ENCODE results near the gene HOXD8.

Gene HOXD8

GRCh38 chr2:176101216-176101830, 28.2 kb upstream of the HOXD8 start:
- no peak overlapping the region for H3K4me3 ChIP-seq (ENCODE audit: low read length)
- H3K36me3 ChIP-seq (ENCODE audit: control insufficient read depth, insufficient read depth, low read length): no peaks in the 10 kb centered on the region
- no peak overlapping the region for H3K27ac ChIP-seq (ENCODE audit: low read depth, low read length)
- no peak overlapping the region for H3K9ac ChIP-seq (ENCODE audit: low read length)
- peaks cover 58% of the 10 kb centered on the region for H3K27me3 ChIP-seq (ENCODE audit: control insufficient read depth, insufficient read depth, low read length)
- peaks cover 2% of the 10 kb centered on the region for H3K4me1 ChIP-seq (ENCODE audit: control insufficient read depth, insufficient read depth, low read length)

- Histone ChIP-seq H3K27me3 (ENCODE audit: control insufficient read depth, insufficient read depth, low read length) (peaks cover 61% of the 10 kb centered on the region), H3K4me3 (ENCODE audit: low read length) (no peak overlapping the region), H3K4me1 (ENCODE audit: control insufficient read depth, insufficient read depth, low read length) (peaks cover 2% of the 10 kb centered on the region), H3K9ac (ENCODE audit: low read length) (no peak overlapping the region), H3K36me3 (ENCODE audit: control insufficient read depth, insufficient read depth, low read length) (no peaks in the 10 kb centered on the region), H3K27ac (ENCODE audit: low read depth, low read length) (no peak overlapping the region)
These were observed 27.7 kb upstream of the HOXD8 start for GRCh38 chr2:176101842-176102241.

DNA sequence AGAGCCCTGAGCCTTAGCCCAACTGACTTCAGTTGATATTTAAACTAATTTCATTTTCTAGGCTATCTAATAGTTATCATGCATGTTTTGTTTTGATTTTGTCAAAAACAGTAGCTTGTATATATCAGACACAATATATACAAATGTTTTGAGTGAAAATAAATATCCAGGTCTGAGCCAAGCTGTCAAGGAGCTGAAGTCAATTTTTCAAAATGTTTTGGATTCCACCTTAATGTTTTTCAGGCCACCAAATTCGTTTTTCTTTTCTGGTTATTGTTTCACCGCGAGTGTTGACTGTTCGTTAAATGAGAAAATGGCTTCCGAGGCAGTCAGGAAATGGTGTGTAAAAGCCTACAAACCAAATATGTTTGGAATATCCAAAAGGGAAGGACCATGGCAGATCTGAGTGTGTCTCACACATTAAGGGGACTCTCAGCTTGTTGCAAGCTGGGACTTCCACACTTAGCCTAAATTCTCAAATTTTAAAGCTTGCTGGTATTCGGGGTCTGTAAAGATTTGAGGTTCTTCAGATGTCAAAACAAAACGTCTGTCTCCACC, 27.1 kb upstream of the HOXD8 start:
- Histone ChIP-seq H3K27me3 (ENCODE audit: control insufficient read depth, insufficient read depth, low read length) (peaks cover 61% of the 10 kb centered on the region), H3K9ac (ENCODE audit: low read length) (no peak overlapping the region), H3K4me1 (ENCODE audit: control insufficient read depth, insufficient read depth, low read length) (peaks cover 2% of the 10 kb centered on the region), H3K4me3 (ENCODE audit: low read length) (no peak overlapping the region), H3K27ac (ENCODE audit: low read depth, low read length) (no peak overlapping the region), H3K36me3 (ENCODE audit: control insufficient read depth, insufficient read depth, low read length) (no peaks in the 10 kb centered on the region)

DNA sequence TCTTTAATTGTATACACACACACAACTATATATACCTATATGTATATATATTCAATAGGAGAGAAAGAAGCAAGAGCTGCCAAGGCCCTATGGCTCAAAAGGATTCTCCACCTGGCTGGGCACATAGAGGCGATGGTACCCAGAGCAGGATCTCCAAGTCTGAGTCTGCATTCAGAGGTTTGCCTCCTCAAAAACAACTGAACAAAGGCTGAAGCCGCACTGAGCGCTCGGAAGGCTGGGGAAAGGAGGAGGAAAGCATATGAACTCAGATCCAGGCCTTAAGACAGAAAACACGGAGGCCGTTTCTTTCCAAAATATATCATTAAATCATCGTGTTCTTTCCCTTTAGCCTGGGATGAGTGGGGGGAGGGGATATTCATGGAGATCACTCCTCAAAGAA, 26.3 kb upstream of the HOXD8 start:
- Histone ChIP-seq H3K4me1 (ENCODE audit: control insufficient read depth, insufficient read depth, low read length) (no peaks in the 10 kb centered on the region), H3K9ac (ENCODE audit: low read length) (no peak overlapping the region), H3K36me3 (ENCODE audit: control insufficient read depth, insufficient read depth, low read length) (no peaks in the 10 kb centered on the region), H3K4me3 (ENCODE audit: low read length) (no peak overlapping the region), H3K27ac (ENCODE audit: low read depth, low read length) (no peak overlapping the region), H3K27me3 (ENCODE audit: control insufficient read depth, insufficient read depth, low read length) (peaks cover 55% of the 10 kb centered on the region)

DNA sequence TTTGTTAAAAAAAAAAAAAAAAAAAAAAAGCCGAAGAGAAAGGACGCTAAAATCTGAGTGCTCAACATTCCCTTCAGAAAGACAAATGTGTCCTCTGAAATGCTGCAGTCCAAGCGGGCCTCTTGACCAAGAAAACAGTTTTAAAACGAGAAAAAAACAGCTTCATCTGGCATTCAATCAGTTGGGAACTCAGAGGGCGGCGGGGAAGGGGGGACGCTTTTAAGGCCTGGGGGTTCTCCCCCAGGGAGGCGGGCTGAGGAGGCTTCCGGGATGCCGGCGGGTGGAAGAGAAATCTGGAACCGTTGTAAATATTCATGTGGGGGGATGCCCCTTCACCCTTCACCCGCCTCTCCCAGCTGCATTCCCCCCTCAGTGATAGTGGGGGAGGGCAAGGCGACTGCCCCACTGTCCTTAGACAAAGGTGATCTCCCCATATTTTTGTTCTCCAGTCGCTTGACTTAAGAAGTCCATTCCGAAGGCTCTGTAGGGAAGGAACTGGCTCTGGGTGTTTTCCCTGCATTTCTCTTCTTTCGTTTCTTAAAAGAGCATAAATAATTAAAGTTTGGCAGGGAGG, 25.7 kb upstream of the HOXD8 start:
- H3K9ac ChIP-seq (ENCODE audit: low read length): no peak overlapping the region
- peak overlapping the region; percentile 29 for H3K4me3 ChIP-seq (ENCODE audit: low read length)
- no peaks in the 10 kb centered on the region for H3K36me3 ChIP-seq (ENCODE audit: control insufficient read depth, insufficient read depth, low read length)
- peaks cover 50% of the 10 kb centered on the region for H3K27me3 ChIP-seq (ENCODE audit: control insufficient read depth, insufficient read depth, low read length)
- H3K4me1 ChIP-seq (ENCODE audit: control insufficient read depth, insufficient read depth, low read length): no peaks in the 10 kb centered on the region
- H3K27ac ChIP-seq (ENCODE audit: low read depth, low read length): peak overlapping the region; percentile 48

GRCh38 chr2:176104316-176105077, 25.0 kb upstream of the HOXD8 start:
- H3K4me3 ChIP-seq (ENCODE audit: low read length): peak overlapping the region; percentile 29
- no peaks in the 10 kb centered on the region for H3K4me1 ChIP-seq (ENCODE audit: control insufficient read depth, insufficient read depth, low read length)
- peaks cover 50% of the 10 kb centered on the region for H3K27me3 ChIP-seq (ENCODE audit: control insufficient read depth, insufficient read depth, low read length)
- H3K36me3 ChIP-seq (ENCODE audit: control insufficient read depth, insufficient read depth, low read length): no peaks in the 10 kb centered on the region
- peak overlapping the region; percentile 48 for H3K27ac ChIP-seq (ENCODE audit: low read depth, low read length)
- H3K9ac ChIP-seq (ENCODE audit: low read length): no peak overlapping the region

GRCh38 chr2:176105078-176105729, 24.3 kb upstream of the HOXD8 start:
- Histone ChIP-seq H3K4me3 (ENCODE audit: low read length) (peak overlapping the region; percentile 31), H3K36me3 (ENCODE audit: control insufficient read depth, insufficient read depth, low read length) (no peaks in the 10 kb centered on the region), H3K27ac (ENCODE audit: low read depth, low read length) (peak overlapping the region; percentile 48), H3K9ac (ENCODE audit: low read length) (no peak overlapping the region), H3K27me3 (ENCODE audit: control insufficient read depth, insufficient read depth, low read length) (peaks cover 49% of the 10 kb centered on the region), H3K4me1 (ENCODE audit: control insufficient read depth, insufficient read depth, low read length) (no peaks in the 10 kb centered on the region)

DNA sequence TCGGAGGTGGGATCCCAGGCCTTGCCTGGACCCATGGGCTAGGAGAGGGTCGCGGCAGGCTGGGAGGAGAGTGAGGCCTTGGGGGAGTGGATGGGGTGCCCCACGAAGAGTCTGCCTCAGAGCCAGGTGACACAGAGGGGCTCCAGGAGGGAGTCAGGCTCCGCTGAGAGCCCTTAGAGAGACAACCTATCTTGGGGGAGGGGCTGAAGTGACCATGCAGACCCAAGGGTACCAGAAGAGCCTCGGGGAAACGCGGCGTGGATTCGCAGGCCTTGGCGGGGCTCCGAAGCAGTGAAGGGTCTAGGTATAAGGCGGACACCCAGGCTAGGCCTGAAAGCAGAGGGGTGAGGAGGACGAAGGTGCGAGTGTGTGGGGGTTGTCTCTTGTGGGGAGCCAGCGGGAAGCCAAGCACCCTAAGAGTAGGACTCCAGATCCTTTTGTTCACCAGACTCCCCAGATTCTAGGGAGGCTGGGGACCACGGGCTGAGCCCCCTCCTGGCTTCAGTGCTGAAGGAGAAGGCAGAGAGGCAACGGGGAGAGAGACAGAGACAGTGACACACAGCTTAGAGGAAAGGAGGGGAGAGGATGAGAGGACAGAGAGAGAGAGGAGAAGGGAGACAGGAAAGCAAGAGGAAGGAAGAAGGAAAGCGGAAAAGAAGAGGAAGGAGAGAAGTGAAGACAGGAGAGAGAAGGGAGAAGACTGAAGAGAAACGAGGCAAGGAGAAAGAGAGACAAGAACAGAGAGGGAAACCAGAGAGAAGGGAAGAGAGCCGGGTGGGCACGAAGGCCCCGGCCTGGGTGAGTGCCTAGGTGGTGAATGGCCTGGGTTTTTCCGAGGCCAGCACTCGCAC, 23.6 kb upstream of the HOXD8 start:
- H3K27ac ChIP-seq (ENCODE audit: low read depth, low read length): peak overlapping the region; percentile 48
- H3K36me3 ChIP-seq (ENCODE audit: control insufficient read depth, insufficient read depth, low read length): no peaks in the 10 kb centered on the region
- peak overlapping the region; percentile 63 for H3K4me3 ChIP-seq (ENCODE audit: low read length)
- no peak overlapping the region for H3K9ac ChIP-seq (ENCODE audit: low read length)
- H3K4me1 ChIP-seq (ENCODE audit: control insufficient read depth, insufficient read depth, low read length): no peaks in the 10 kb centered on the region
- H3K27me3 ChIP-seq (ENCODE audit: control insufficient read depth, insufficient read depth, low read length): peaks cover 43% of the 10 kb centered on the region

DNA sequence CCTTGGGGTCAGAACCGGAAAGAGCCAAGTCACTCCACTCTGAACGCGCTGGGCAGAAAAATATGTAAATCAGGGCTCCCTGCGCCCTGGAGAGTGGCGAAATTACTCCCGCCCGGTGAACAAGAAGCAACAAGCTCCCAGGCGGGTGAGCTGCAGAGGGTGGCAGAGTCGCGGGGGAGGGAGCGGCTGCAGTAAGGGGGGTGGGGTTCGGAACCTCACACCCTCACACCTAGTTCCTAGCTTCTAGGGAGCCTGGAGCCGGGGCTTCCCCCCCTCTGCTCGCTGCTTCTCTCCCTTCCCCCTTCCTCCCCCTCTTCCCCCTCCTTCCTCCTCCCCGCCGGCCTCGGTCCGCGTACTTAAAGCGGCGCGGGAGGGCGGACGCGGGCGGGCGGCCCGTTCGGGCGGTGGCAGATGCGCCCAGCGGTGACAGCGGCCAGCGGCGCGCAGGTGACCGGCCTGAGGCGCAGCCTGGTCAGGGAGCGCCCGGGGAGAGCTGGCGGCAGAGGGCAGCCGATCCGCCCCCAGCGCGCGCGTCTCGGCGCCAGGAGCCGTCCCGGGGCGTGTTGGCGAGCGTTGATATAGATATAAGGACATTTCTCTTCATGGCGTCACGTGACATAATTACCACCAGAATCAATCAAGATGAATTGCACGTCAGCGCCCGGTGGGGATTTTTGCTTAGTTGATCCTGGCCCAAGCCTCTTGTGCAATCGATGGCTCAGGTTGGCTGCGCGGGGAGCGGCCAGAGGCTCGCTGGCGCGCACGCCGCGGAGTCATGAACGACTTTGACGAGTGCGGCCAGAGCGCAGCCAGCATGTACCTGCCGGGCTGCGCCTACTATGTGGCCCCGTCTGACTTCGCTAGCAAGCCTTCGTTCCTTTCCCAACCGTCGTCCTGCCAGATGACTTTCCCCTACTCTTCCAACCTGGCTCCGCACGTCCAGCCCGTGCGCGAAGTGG, 22.6 kb upstream of the HOXD8 start, which contains the start of gene HOXD11:
TSS of gene HOXD11 (plus strand) at position 700 of the 959 bp plus-strand sequence. CDS start at position 776, 76 bp downstream.
- Histone ChIP-seq H3K4me1 (ENCODE audit: control insufficient read depth, insufficient read depth, low read length) (no peaks in the 10 kb centered on the region), H3K27ac (ENCODE audit: low read depth, low read length) (peak within 1 kb of the TSS; percentile 48), H3K36me3 (ENCODE audit: control insufficient read depth, insufficient read depth, low read length) (no peaks in the 10 kb centered on the region), H3K9ac (ENCODE audit: low read length) (no peak within 1 kb of the TSS), H3K4me3 (ENCODE audit: low read length) (peak within 1 kb of the TSS; percentile 63), H3K27me3 (ENCODE audit: control insufficient read depth, insufficient read depth, low read length) (peaks cover 39% of the 10 kb centered on the region)

- Histone ChIP-seq H3K36me3 (ENCODE audit: control insufficient read depth, insufficient read depth, low read length) (no peaks in the 10 kb centered on the region), H3K4me3 (ENCODE audit: low read length) (no peak overlapping the region), H3K27ac (ENCODE audit: low read depth, low read length) (no peak overlapping the region), H3K4me1 (ENCODE audit: control insufficient read depth, insufficient read depth, low read length) (no peaks in the 10 kb centered on the region), H3K9ac (ENCODE audit: low read length) (no peak overlapping the region), H3K27me3 (ENCODE audit: control insufficient read depth, insufficient read depth, low read length) (peaks cover 45% of the 10 kb centered on the region)
These were observed 21.7 kb upstream of the HOXD8 start for GRCh38 chr2:176107731-176108181.

All from rectal smooth muscle tissue (tissue), 1 donor.